Stimulated activated CD8-positive, alpha-beta memory T cell treated with anti-CD3 and anti-CD28 coated beads, Interleukin-4, amount 100 ng/mL, for 4 hours (primary cell): ENCODE measurements around the gene VANGL1.

Experiments
- DNase-seq, 2 donors: peaks; one replicate each; pipeline ENCODE4 v3.0.0-alpha.2; 2020; ENCODE audit warnings: low read depth in 2 of 2, low spot score in 1 of 2

The VANGL1 gene

DNA sequence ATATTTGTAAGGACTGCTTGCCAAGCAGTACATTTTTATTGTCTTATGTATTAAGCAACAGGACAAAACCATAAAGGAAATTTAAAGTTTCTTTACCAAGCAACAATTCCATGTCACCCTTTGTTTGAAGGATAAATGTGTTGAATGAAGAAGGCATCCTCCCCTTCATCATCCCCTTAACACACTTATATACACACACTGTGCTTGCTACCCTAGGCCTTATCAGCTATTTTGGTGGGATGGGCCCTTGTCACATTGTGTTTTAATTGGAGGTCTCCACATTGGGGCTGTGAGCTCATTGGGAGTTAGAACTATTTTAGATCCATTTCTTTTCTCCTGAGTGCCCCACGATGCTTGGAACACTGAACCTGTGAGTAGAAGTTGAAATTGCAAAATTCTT lies 1.9 kb downstream of the VANGL1 start:
- no peak for DNase-seq

- no peak for DNase-seq
Observed at GRCh38 chr1:115644109-115644508, 2.3 kb downstream of the VANGL1 start.

DNA sequence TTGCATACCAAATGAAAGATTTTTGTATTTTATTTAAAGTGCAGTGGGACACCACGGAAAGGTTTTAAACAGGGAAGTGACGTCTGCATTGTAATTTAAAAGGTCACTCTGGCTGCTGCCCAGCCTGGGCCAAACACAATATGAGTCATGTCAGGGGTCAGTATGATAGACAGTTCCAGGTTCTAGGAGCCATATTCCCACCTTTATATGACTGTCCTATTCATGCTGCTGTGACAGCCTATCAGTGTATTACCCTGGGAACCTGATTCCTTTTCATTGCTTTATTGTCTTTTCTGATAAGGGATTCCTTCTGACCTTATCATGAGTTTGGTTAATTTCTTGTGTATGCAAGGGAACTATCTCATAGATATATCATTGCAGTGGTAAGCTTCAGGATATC lies 5.3 kb downstream of the VANGL1 start:
- no peak for DNase-seq

- DNase-seq, result no peak
Observed at GRCh38 chr1:115647507-115647906, 5.7 kb downstream of the VANGL1 start.

GRCh38 chr1:115647919-115648650 lies 6.3 kb downstream of the VANGL1 start:
- no peak for DNase-seq

GRCh38 chr1:115648717-115649691 lies 7.2 kb downstream of the VANGL1 start:
- no peak for DNase-seq

GRCh38 chr1:115649964-115650363 lies 8.2 kb downstream of the VANGL1 start:
- DNase-seq, result no peak

GRCh38 chr1:115650961-115651360 lies 9.2 kb downstream of the VANGL1 start:
- no peak for DNase-seq

DNA sequence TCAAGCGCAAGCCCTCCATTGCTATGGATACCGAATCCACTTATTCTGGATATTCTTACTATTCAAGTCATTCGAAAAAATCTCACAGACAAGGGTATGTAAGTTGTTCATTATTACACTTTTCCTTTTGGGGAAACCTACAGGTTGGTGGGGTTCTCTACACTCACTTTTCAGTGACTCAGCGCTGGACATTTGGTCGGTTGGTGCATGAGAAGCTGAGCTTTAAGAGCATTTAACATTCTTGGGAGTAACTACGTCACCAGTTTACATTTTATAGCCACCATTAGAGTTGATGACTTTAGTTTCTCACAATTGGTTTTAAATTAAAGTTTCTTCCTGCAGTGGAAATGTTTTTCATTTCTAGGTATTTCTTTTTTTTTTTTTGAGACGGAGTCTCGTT lies 9.6 kb downstream of the VANGL1 start:
- DNase-seq, result no peak

GRCh38 chr1:115652236-115652788 lies 10.5 kb downstream of the VANGL1 start:
- no peak for DNase-seq

GRCh38 chr1:115654125-115654524 lies 12.4 kb downstream of the VANGL1 start:
- no peak for DNase-seq

DNA sequence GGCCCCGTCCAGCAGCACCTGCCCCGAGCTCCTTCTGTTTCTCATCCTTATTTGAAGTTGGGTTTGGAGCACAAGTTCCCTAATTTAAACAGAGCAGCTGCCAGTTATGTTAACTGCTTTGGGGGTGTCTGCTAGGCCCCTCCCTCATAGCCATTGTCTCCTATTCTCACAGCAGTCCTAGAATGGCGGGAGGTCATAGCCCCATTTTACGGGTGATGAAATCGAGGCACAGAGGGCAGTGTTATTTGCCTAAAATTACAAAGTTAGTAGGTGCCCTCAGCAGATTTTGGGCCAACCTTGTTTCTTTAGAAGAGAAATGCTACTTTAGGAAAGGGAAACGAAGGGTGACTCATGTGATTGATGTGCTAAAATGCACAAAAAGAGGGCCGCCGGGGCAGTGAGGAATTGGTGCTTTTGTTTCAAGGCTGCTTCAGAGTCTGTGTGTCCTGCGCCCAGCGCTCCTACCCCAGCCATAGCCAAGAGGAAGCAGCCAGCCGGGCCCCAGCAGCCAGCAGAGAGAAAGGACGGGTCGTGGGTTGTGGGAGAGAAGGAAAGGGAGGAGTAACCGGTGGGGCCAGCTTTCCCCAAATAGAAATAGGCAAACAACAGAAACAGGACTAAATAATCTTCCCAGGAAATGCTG lies 13.0 kb downstream of the VANGL1 start:
- no peak for DNase-seq

DNA sequence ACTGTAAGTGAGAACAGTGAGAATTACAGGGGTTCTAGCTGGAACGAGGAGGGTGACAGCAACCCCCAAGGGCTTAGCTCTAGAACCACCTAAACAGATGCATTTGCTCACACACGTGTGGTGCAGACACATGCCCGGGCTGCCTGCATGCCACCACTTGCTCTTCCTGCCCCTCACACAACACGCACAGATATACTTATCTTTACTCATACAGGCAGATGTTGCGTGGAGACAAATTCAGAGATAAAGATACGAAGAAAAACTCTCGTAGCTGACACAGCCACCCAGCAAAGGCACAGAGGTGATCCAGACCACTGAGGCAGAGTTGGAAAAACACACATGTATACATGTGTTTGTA lies 13.5 kb downstream of the VANGL1 start:
- DNase-seq, result no peak

DNA sequence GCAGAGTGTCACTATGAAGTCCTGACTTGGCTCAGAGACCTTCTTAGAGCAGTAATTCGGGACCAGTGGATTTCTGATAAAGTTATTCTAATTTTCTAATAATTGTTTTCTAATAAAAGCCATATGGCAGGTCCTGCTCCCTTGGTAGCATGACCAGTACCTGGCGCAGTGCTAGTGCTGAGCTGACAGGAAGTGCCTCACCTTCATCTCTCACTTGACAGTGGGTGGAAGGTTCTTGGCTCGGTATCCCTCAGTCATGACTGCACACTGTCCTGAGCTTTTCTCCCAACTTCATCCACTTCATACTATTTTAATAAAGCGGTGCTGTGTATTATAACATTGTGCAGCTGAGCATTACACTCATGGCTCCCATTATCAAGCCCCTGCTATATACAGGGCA lies 14.1 kb downstream of the VANGL1 start:
- no peak for DNase-seq

DNA sequence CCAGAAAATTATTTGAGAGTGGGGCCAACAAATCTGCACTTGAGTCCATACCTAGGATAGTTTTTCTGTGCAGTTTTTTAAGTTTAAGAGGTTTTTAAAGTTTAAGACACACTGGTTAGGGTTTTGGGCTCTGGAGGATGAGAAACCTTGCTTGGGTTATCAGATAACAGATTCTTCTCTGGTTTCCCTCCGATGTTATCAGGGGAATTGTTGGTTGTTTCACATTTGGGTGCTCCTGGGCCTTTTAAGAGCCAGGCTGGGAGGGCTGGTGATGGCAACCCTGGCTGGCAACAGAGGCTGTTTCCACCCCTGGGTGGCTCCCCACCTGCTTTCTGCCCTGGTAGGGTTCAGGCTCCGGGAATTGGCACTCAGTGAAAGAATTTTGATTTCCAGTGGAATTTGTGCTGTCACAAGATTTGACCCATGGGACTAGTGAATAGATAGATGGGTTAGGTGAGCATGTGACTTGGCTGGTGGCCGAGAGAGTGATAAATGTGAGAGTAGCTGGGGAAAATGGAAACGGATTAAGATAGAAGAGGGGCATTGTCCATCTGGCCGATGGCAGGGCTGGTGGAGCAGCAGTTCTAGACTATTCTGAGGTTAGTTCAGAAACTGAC lies 14.8 kb downstream of the VANGL1 start:
- no peak for DNase-seq

- no peak for DNase-seq
Observed at GRCh38 chr1:115658646-115659045, 16.9 kb downstream of the VANGL1 start.

DNA sequence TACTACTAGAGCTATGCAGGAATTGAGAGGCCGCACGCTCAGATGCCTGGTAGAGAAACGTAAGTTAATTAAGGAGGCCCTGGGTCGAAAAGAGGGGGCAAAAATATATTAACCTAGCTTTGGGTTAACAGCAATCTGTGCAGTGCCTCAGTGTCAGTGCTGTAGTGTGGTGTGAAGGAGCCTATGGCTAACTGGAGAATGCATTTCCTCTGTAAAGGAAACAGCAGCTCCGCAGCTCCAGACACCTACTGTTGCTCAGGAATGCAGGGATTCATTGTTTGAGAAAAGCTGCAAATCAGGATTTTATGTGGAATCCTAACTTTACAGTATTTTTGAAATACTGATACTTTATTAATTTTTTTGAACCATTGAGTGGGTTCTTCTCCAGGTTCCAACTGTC lies 18.4 kb downstream of the VANGL1 start:
- DNase-seq, result no peak

- no peak for DNase-seq
Observed at GRCh38 chr1:115661157-115661556, 19.4 kb downstream of the VANGL1 start.

DNA sequence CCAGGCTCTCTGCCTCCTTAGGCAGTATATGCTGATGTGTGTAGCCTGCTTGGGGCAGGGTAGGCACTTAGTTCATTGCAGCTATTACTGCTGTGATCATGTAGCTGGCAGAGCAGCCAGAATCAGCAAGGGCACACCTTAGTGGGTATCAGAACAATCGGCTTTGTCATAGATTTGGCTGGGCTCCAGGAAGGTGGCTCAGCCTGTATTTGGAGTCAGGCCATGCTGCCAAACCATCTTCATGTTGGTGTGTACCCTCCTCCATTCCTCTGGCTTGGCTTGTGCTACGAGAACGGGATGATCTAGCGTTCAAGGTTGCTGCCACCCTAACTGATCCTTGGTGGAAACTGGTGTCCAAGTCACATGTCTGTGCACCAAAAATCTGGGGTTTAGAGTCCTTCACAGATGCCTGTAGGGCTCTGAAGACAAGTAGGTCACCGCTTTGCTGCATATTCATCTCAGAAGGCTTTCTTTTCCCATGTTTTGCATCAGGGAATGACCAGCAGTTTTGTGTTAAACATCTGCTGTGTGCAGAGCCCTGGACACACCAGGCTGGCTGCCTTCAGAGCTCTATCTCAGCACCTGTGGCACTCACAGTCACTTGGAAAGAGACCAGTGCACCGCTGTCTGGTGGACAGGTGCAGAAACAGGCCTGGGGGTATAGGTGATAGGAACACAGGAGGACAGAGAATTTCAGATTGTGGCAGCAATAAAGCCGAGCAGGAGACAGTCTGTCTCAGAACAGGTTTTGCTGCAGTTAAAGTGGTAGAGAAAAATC lies 23.7 kb downstream of the VANGL1 start:
- no peak for DNase-seq

DNA sequence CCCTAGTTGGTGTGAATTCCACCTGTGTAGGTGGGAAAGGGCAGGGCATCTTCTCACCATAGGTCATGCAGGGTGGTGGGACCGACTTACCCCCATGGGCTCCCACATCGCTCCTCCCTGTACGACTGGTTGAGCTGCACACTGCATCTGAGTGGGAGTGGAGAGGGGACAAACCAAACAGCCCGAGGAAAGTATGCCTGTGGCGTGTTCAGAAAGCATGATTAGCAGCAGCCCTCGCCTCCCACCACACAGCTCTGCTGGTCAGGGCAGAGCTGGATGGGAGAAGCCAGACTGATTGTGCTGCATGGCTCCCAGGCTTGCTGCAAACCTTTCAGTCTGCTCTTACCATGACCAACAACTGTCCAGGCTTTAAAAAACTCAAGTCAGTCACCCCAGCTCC lies 24.4 kb downstream of the VANGL1 start:
- no peak for DNase-seq
